Effector CD4-positive, alpha-beta T cell (primary cell): ENCODE results near the gene UGT1A6.
"Not testable (repeated sequence)": the region's sequence is repeated elsewhere in the genome, so short reads cannot be mapped to it uniquely, and the experiment has no call there.

Source experiments
- DNase-seq: peaks from one replicate; pipeline ENCODE4 v3.0.0-alpha.2; 2020

Gene UGT1A6

GRCh38 chr2:233688341-233688740, 4.3 kb upstream of the UGT1A6 start:
- no peak for DNase-seq

- no peak for DNase-seq
These were observed 3.7 kb upstream of the UGT1A6 start for GRCh38 chr2:233689031-233689430.

- DNase-seq, result no peak
These were observed 3.2 kb upstream of the UGT1A6 start for GRCh38 chr2:233689501-233689900.

DNA sequence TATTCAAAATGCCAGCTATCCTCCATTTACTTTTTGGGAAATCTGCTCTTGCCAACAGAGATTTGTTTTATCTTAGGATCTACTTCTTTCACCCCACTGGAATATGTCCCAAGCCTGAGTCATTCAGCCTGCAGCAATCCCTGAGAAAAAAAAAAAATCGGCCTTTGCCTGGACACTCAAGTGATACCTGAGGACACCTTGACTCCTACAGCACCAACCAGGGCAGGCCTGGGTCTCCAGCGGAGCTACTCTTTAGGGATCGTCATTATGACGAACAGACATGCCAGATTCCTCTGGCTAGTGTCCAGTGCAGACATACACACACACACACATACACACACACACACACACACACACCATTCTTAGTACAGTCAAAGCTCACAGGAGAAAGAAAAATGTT, 2.2 kb upstream of the UGT1A6 start:
- no peak for DNase-seq

DNA sequence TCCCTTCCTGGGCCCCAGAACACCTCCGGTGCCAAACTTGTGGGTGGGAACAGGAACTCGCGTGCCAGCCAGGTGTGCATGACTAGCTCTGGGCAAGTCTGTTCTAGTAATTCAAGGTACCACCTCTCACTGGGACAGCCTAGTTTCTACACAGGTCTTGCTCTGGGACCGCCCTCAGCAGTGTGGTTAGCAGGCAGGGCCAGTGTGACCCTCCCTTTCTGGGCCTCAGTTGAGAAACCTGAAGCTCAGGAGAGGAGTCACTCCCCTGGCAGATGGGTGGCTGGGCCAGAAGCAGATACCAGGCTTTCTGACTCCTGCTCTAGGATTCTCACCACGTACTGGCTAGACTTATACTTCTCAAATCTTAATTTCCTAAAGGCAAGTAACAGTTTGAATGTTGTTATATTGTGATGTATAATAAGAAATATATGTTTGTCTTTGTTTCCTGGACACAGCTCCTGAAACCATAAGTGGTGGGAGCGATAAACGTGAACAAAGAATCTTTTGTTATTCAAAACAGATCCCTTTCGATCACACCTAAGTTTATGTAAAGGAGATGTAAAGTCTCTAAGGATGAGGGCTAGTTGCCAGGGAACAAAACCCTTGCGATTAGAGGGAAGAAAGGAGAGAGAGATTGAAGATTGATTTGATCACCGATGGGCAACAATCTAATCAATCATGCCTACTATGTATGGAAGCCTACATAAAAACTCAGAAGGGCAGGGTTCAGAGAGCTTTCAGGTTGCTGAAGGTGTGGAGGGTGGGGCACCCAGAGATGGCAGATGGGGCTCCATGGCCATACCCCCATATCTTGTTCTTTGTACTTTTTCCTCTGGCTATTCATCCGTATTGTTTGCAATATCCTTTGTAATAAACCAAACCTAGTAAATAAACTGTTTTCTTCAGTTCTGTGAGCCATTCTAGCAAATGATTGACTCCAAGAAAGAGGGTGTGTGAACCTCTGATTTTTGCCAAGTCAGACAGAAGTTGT, 952 bp upstream of the UGT1A6 start:
- no peak for DNase-seq

- DNase-seq, result no peak
These were observed 1.3 kb downstream of the UGT1A6 start for GRCh38 chr2:233693963-233694362.

DNA sequence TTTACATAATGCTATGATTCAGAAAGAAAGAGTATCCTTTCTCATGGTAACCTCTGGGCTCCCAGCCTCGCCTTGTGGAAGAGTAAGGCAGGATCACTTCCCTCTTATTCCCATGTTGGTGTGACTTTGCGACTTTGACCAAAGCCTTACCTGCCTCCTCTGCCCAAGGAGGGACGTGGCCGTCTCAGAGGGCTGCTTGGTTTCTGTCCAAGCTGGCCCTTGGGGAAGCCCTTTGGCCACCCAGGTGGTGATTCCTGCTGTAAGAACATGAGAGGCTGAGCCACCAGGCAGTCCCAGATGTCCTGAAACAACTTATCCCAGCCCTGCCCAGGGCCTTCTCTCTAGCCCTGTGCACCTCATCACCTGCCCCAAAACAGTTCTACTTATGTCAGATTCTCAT, 6.0 kb downstream of the UGT1A6 start:
- DNase-seq, result no peak

GRCh38 chr2:233699424-233700027, 6.8 kb downstream of the UGT1A6 start:
- DNase-seq, result no peak

DNA sequence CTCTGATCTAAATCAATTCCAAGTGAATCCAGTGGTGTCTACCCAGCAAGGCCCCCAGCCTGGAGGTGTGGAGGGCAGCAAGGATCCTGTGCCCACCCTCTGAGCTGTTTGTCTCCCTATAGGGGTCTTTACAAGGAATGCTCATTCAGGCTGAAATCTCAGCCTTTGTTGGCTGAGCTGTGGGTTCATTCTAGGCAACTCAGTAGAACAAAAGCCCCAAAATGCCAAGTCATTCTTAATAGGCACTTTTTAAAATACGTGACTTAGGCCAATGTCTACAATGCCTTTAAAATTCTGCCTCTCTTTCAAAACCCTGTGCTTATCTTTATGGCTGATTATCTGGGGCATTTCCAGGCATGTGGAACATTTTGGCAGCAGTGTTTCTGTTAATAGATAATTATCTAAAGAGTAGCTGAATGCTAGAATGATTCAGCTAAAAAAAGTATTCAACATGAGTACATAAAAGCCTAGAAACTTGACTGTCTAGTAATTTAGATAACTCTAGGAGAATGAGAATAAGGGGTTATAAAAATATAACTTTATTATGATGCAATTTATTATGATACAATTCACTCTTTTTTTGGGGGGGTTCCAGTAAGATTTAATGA, 7.4 kb downstream of the UGT1A6 start:
- no peak for DNase-seq

GRCh38 chr2:233700842-233701241, 8.2 kb downstream of the UGT1A6 start:
- DNase-seq, result not testable (repeated sequence)

DNA sequence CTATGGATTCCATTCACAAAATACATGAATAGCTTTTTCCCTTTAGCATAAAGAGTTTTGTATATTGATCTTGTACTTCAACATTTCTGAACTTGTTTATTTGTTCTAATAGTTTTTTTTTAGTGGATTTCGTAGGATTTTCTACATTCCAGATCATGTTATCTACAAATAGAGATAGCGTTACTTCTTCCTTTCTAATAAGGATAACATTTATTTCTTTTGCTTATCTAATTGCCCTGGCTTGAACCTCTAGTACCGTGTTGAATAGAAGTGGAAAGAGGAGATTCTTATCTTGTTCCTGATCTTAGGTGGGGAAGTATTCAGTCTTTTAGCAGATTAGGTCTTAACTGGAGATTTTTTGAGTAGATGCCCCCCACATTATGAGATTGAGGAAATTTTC, 9.5 kb downstream of the UGT1A6 start:
- no peak for DNase-seq

DNA sequence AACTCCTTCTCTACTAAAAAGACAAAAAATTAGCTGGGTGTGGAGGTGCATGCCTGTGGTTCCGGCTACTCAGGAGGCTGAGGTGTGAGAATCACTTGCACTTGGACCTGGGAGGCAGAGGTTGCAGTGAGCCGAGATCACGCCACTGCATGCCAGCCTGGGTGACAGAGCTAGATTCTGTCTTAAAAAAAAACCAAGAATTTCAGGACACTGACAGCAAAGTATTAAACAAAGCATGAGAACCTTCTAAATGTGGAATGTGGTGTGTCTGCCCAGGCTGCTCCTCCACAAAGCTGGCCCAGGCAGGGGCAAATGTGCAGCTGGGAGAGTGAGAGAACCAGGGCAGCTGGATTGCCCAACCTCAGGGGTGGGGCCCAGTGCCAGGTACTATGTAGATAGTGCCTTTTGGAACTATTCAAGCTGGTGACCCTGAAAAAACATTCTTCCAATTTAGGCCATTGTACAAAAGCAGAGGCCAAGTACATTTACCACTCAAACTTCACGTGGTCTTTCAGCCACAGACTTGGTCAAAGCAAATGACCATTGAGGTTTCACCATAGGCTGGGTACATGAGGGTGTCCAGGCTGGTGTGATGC, 13.3 kb downstream of the UGT1A6 start:
- no peak for DNase-seq

GRCh38 chr2:233706720-233707119, 14.0 kb downstream of the UGT1A6 start:
- DNase-seq, result no peak

GRCh38 chr2:233707940-233708644, 15.4 kb downstream of the UGT1A6 start:
- no peak for DNase-seq

GRCh38 chr2:233708942-233709341, 16.3 kb downstream of the UGT1A6 start:
- DNase-seq, result no peak

DNA sequence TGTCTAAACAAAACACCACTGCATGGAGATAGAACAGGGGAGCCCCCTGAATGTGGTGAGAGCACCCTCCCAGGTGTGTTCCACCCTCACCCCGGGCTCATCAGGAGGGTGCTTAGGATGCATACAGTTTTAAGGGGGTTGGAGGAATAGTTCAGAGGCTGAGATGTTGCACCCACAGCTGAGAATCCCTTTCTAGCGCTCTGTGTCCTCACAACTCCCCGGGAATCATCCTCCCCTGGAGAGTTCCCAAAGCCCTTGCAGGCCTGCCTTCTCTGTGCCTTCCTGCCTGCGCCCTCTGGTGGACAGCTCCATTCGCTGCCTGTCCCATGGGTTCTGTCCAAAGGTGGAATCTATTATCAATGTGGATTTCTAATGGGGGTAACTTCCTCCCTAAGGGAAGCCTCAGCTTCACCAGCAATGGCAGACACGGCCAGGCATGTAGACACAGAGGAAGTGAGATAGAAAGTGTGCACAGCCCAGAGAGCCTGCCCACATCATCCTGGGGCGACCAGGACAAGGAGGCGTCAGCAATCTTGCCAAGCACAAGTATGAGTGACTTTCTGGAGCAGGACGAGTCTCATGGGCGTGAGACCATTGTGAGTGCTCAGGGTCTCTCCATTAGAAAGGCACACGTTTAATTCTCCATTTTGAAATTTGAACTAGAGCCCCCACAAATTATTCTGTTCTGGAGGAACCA, 18.8 kb downstream of the UGT1A6 start:
- DNase-seq, result peak; percentile 42

GRCh38 chr2:233712611-233713261, 20.0 kb downstream of the UGT1A6 start, which contains the start of gene UGT1A5:
UGT1A5 (plus strand) TSS chr2:233712907; CDS start chr2:233712992, 85 bp downstream.
- DNase-seq, result no peak

DNA sequence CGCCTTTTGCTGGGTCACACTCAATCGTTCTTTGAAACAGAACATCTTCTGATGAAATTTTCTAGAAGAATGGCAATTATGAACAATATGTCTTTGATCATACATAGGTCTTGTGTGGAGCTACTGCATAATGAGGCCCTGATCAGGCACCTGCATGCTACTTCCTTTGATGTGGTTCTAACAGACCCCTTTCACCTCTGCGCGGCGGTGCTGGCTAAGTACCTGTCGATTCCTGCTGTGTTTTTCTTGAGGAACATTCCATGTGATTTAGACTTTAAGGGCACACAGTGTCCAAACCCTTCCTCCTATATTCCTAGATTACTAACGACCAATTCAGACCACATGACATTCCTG, 20.5 kb downstream of the UGT1A6 start:
- no peak for DNase-seq

DNA sequence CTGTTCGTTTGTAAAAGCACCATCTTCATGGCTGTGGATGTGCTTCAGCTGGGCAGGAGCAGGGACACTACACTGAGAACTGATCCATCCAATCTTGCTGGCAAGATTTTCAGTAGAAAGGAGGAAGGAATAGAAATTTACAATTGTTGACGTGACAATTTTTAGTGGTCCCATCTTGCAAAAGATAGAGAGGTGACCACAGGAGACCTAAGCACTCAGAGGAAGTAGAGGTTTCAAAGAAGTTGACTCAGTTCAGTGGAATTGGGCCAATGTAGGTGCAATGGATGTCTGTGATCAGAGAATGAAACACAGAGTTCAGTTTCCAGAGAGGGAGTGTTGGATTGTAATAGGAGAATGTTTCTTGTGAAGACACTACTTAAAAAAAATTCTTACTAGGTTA, 21.4 kb downstream of the UGT1A6 start:
- DNase-seq, result no peak

- no peak for DNase-seq
These were observed 25.9 kb downstream of the UGT1A6 start, which contains the start of gene UGT1A4 for GRCh38 chr2:233718552-233718951. UGT1A4 (plus strand) TSS chr2:233718736; CDS start chr2:233718821, 85 bp downstream.

DNA sequence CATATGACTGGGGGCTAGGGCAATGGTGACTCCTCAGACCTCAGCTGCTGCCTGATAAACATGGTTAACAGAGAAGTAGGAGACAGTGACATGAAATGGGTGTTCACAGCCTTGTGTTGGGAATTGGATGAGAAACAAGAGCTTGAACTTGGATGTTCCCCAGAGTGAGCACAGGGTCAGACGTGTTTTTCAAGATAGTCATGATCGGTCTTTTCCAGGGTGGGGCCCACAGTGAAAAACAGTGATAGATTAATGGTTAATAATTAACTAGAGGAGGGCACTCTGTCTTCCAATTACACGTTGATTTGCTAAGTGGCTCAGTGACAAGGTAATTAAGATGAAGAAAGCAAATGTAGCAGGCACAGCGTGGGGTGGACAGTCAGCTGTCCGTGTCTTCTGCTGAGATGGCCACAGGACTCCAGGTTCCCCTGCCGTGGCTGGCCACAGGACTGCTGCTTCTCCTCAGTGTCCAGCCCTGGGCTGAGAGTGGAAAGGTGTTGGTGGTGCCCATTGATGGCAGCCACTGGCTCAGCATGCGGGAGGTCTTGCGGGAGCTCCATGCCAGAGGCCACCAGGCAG, 36.1 kb downstream of the UGT1A6 start, which contains the start of gene UGT1A3:
UGT1A3 (plus strand) TSS at position 320 of the 579 bp plus-strand sequence; CDS start at position 405, 85 bp downstream.
- DNase-seq, result no peak
